ENCODE data around the gene NFE2L2. TPM values are rescaled to one million over a fixed set of nuclear protein-coding genes. Genes with fewer than 3 reads are reported as not detected.
A peak's percentile ranks its signal among the peaks of the same experiment; 100 is the strongest.
"Not testable (repeated sequence)": the region's sequence is repeated elsewhere in the genome, so short reads cannot be mapped to it uniquely, and the experiment has no call there.

Gene NFE2L2
- total RNA-seq, 2 experiments from 2014 or later, result 61.3 to 64.3 TPM

GRCh38 chr2:177246523-177247030 is 17.9 kb downstream of the NFE2L2 start:
- H3K36me3 Mint-ChIP-seq (ENCODE audit: low read depth), result peaks cover 45% of the 10 kb centered on the region
- not testable (repeated sequence) for H3K9me3 Mint-ChIP-seq (ENCODE audit: insufficient read depth); ATAC-seq; H3K27ac Mint-ChIP-seq; H3K4me3 Mint-ChIP-seq; H3K27me3 Mint-ChIP-seq (ENCODE audit: low read depth); DNase-seq
- CTCF ChIA-PET, result interaction anchor here (1.7 kb wide), 1 partner anchor 17 kb away, joined by 4 read pairs; no protein-coding TSS in a partner anchor
- peaks cover 63% of the 10 kb centered on the region for H3K4me1 Mint-ChIP-seq (ENCODE audit: low read depth)
- POLR2A ChIA-PET, result interaction anchor here (1.7 kb wide), 1 partner anchor 17 kb away, joined by 14 read pairs; the partner anchor contains the start of gene NFE2L2

DNA sequence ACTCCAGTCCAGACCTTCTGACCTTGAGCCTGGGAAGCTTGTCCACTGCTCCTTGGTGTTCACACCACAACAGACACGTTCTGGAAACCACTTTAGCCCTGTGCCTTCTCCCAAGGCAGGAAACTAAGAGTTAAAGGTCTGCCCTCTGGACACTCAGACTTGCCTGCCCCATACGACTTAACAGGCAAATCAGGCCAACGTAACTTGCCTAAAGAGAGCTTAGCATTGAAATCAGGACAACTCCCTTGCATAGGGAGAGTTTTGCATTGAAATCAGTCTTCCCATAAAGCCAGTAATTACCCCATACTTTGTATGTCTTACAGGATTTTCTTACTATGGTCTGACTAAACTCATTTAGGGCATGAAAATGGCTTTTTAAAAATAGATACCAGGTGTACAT is 18.5 kb downstream of the NFE2L2 start:
- H3K4me1 Mint-ChIP-seq (ENCODE audit: low read depth), result peaks cover 63% of the 10 kb centered on the region
- POLR2A ChIA-PET, result interaction anchor here (1.2 to 1.7 kb wide), 2 partner anchors 18 kb away, joined by 4 to 14 read pairs; partner anchors contain the start of gene NFE2L2

GRCh38 chr2:177245010-177245422 is 19.5 kb downstream of the NFE2L2 start:
- DNase-seq (no peak), ATAC-seq (no peak)
- POLR2A ChIA-PET, result interaction anchor here (1.2 to 1.7 kb wide), 2 partner anchors 17 to 19 kb away, joined by 4 to 14 read pairs; partner anchors contain the start of gene NFE2L2
- Mint-ChIP-seq H3K4me1 (ENCODE audit: low read depth) (peaks cover 62% of the 10 kb centered on the region), H3K9me3 (ENCODE audit: insufficient read depth) (no peaks in the 10 kb centered on the region), H3K27me3 (ENCODE audit: low read depth) (no peaks in the 10 kb centered on the region), H3K27ac (peak overlapping the region; percentile 46), H3K4me3 (no peak overlapping the region), H3K36me3 (ENCODE audit: low read depth) (peaks cover 37% of the 10 kb centered on the region)
- CTCF ChIA-PET, result interaction anchor here (1.7 kb wide), 1 partner anchor 18 kb away, joined by 4 read pairs; no protein-coding TSS in a partner anchor

More for the DNA sequence above, 18.5 kb downstream of the NFE2L2 start:
- ATAC-seq (no peak), DNase-seq (no peak)
- CTCF ChIA-PET, result interaction anchor here (1.7 kb wide), 1 partner anchor 18 kb away, joined by 4 read pairs; no protein-coding TSS in a partner anchor
- no peaks in the 10 kb centered on the region for H3K9me3 Mint-ChIP-seq (ENCODE audit: insufficient read depth)
- H3K4me3 Mint-ChIP-seq, result no peak overlapping the region
- peak overlapping the region; percentile 49 for H3K27ac Mint-ChIP-seq
- no peaks in the 10 kb centered on the region for H3K27me3 Mint-ChIP-seq (ENCODE audit: low read depth)
- H3K36me3 Mint-ChIP-seq (ENCODE audit: low read depth), result peaks cover 43% of the 10 kb centered on the region

- H3K27ac Mint-ChIP-seq, result no peak overlapping the region
- DNase-seq (no peak), ATAC-seq (no peak)
- peaks cover 37% of the 10 kb centered on the region for H3K36me3 Mint-ChIP-seq (ENCODE audit: low read depth)
- no peaks in the 10 kb centered on the region for H3K27me3 Mint-ChIP-seq (ENCODE audit: low read depth)
- peaks cover 67% of the 10 kb centered on the region for H3K4me1 Mint-ChIP-seq (ENCODE audit: low read depth)
- H3K9me3 Mint-ChIP-seq (ENCODE audit: insufficient read depth), result no peaks in the 10 kb centered on the region
- ChIA-PET POLR2A (interaction anchor here (1.6 to 1.7 kb wide), 3 partner anchors 19 to 32 kb away, joined by 4 to 6 read pairs (median 5); partner anchors contain the start of gene HNRNPA3), CTCF (interaction anchor here (0.8 to 1.2 kb wide), 3 partner anchors 20 to 80 kb away, joined by 3 to 5 read pairs (median 3); partner anchors contain the start of gene NFE2L2)
- no peak overlapping the region for H3K4me3 Mint-ChIP-seq
These were observed 20.2 kb downstream of the NFE2L2 start for GRCh38 chr2:177244244-177244771.

DNA sequence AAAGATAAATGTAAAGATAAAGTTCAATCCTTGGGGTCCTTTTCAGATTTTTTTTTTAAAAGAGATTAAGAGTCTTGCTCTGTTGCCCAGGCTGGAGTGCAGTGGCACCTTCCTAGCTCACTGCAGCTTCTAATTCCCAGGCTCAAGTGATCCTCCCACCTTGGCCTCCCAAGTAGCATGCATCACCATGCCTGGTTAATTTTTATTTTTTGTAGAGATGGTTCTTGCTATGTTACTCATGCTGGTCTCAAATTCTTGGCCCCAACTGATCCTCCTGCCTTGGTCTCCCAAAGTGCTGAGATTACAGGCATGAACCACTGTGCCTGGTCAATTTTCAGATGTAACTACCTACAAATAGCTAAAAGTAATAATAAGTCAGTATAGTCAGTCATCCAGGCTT is 21.1 kb downstream of the NFE2L2 start:
- no peaks in the 10 kb centered on the region for H3K27me3 Mint-ChIP-seq (ENCODE audit: low read depth)
- H3K36me3 Mint-ChIP-seq (ENCODE audit: low read depth), result peaks cover 33% of the 10 kb centered on the region
- ATAC-seq (no peak), DNase-seq (no peak)
- CTCF ChIA-PET, result interaction anchor here (0.8 to 1.2 kb wide), 3 partner anchors 21 to 79 kb away, joined by 3 to 5 read pairs (median 3); partner anchors contain the start of gene NFE2L2
- no peak overlapping the region for H3K27ac Mint-ChIP-seq
- POLR2A ChIA-PET, result interaction anchor here (1.6 to 1.7 kb wide), 3 partner anchors 18 to 31 kb away, joined by 4 to 6 read pairs (median 5); partner anchors contain the start of gene HNRNPA3
- H3K4me1 Mint-ChIP-seq (ENCODE audit: low read depth), result peaks cover 70% of the 10 kb centered on the region
- H3K9me3 Mint-ChIP-seq (ENCODE audit: insufficient read depth), result no peaks in the 10 kb centered on the region
- no peak overlapping the region for H3K4me3 Mint-ChIP-seq

- Mint-ChIP-seq H3K27ac (peak overlapping the region; percentile 10), H3K4me1 (ENCODE audit: low read depth) (peaks cover 74% of the 10 kb centered on the region), H3K27me3 (ENCODE audit: low read depth) (no peaks in the 10 kb centered on the region), H3K36me3 (ENCODE audit: low read depth) (peaks cover 35% of the 10 kb centered on the region), H3K9me3 (ENCODE audit: insufficient read depth) (no peaks in the 10 kb centered on the region), H3K4me3 (no peak overlapping the region)
- ATAC-seq (no peak), DNase-seq (no peak)
- ChIA-PET CTCF (interaction anchor here (1.2 kb wide), 1 partner anchor 22 kb away, joined by 3 read pairs; the partner anchor contains the start of gene NFE2L2), POLR2A (interaction anchor here (1.6 to 1.7 kb wide), 3 partner anchors 18 to 31 kb away, joined by 4 to 6 read pairs (median 5); partner anchors contain the start of gene HNRNPA3)
These were observed 21.5 kb downstream of the NFE2L2 start for GRCh38 chr2:177243073-177243472.

DNA sequence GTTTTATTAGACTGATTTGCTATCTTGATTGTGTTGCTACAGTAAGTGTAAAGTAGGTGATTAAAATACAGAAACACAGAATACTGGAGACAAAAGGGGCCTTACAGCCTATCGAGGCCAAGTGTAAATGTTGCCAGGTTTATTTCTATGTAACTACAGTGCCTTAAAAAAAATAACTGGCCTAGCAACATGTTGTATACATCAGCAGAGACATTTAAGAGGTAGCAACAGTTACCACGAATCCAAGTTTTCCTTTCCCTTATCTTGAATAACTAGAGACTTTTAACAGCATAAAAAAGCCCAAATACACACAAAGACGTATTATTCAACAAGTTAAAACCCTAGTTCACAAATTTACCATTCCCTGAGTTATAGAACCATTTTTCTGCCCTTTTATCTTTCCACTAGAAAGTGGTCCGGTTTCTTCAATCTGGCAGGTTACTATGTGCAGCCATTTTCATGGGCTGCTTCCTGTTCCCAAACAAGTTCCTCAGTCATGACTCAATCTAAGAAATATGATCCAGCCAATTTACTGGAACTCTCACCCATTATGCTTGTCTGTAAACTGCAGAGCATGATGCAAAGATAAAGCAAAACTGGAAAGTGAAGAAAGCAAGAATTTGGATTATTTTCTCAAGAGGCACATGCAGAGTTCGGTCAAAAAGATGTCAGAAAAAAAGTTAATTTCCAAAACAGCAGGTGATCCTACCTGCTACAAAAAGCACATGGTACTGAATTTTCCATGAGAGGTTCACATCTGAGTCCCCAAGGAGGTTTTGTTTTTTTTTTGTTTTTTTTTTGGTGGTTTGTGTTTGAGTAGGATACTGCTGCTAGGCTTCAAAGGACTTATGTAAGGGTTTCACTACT is 22.2 kb downstream of the NFE2L2 start:
- POLR2A ChIA-PET, result interaction anchor here (1.7 to 3.5 kb wide), 2 partner anchors 22 to 30 kb away, joined by 5 to 53 read pairs; partner anchors contain the start of genes HNRNPA3 and NFE2L2
- ATAC-seq (no peak), DNase-seq (no peak)
- H3K27me3 Mint-ChIP-seq (ENCODE audit: low read depth), result no peaks in the 10 kb centered on the region
- H3K36me3 Mint-ChIP-seq (ENCODE audit: low read depth), result peaks cover 41% of the 10 kb centered on the region
- peaks cover 74% of the 10 kb centered on the region for H3K4me1 Mint-ChIP-seq (ENCODE audit: low read depth)
- peak overlapping the region; percentile 10 for H3K27ac Mint-ChIP-seq
- no peaks in the 10 kb centered on the region for H3K9me3 Mint-ChIP-seq (ENCODE audit: insufficient read depth)
- CTCF ChIA-PET, result interaction anchor here (0.9 to 3.6 kb wide), 3 partner anchors 12 to 91 kb away, joined by 3 to 17 read pairs (median 3); no protein-coding TSS in a partner anchor
- H3K4me3 Mint-ChIP-seq, result no peak overlapping the region

DNA sequence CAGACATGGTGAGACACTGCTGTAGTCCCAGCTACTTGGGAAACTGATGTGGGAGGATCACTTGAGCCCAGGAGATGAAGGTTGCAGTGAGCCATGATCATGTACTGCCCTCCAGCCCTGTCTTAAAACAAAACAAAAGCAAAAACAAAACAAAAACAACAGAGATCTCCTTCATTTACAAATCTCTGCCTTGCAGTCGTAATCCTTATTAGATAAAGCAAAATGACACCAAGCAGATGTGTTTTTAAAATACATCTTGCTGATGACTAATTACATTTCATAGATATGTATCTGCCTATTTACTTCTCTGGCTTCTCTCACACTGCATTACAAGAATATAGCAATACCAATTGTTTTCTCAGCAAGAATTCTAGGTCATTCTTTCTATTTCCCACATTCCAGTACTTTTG is 22.8 kb downstream of the NFE2L2 start:
- Mint-ChIP-seq H3K36me3 (ENCODE audit: low read depth) (peaks cover 43% of the 10 kb centered on the region), H3K27me3 (ENCODE audit: low read depth) (no peaks in the 10 kb centered on the region), H3K4me3 (no peak overlapping the region), H3K9me3 (ENCODE audit: insufficient read depth) (no peaks in the 10 kb centered on the region), H3K4me1 (ENCODE audit: low read depth) (peaks cover 75% of the 10 kb centered on the region), H3K27ac (peak overlapping the region; percentile 10)
- ATAC-seq (no peak), DNase-seq (no peak)
- CTCF ChIA-PET, result interaction anchor here (0.9 to 4.6 kb wide), 5 partner anchors 11 to 91 kb away, joined by 3 to 44 read pairs (median 17); partner anchors contain the start of gene NFE2L2
- POLR2A ChIA-PET, result interaction anchor here (3.5 kb wide), 1 partner anchor 23 kb away, joined by 53 read pairs; the partner anchor contains the start of gene NFE2L2

- Mint-ChIP-seq H3K27ac (peak overlapping the region; percentile 88), H3K27me3 (ENCODE audit: low read depth) (no peaks in the 10 kb centered on the region), H3K4me3 (peak overlapping the region; percentile 25), H3K4me1 (ENCODE audit: low read depth) (peaks cover 68% of the 10 kb centered on the region), H3K36me3 (ENCODE audit: low read depth) (peaks cover 47% of the 10 kb centered on the region), H3K9me3 (ENCODE audit: insufficient read depth) (no peaks in the 10 kb centered on the region)
- CTCF ChIA-PET, result interaction anchor here (0.7 to 4.6 kb wide), 13 partner anchors 9 to 95 kb away, joined by 3 to 44 read pairs (median 5); partner anchors contain the start of gene NFE2L2
- peak; percentile 86 for ATAC-seq
- DNase-seq, result peak; percentile 64
- POLR2A ChIA-PET, result interaction anchor here (0.7 to 3.5 kb wide), 4 partner anchors 9 to 93 kb away, joined by 3 to 53 read pairs (median 4); partner anchors contain the start of gene NFE2L2
These were observed 24.4 kb downstream of the NFE2L2 start for GRCh38 chr2:177239932-177240630.

GRCh38 chr2:177239053-177239452 is 25.5 kb downstream of the NFE2L2 start:
- DNase-seq, result no peak
- no peaks in the 10 kb centered on the region for H3K9me3 Mint-ChIP-seq (ENCODE audit: insufficient read depth)
- H3K36me3 Mint-ChIP-seq (ENCODE audit: low read depth), result peaks cover 48% of the 10 kb centered on the region
- POLR2A ChIA-PET, result interaction anchor here (0.7 to 3.5 kb wide), 5 partner anchors 21 to 94 kb away, joined by 4 to 53 read pairs (median 4); partner anchors contain the start of genes HNRNPA3 and NFE2L2
- ATAC-seq, result no peak
- peak overlapping the region; percentile 29 for H3K27ac Mint-ChIP-seq
- H3K4me1 Mint-ChIP-seq (ENCODE audit: low read depth), result peaks cover 61% of the 10 kb centered on the region
- CTCF ChIA-PET, result interaction anchor here (1.3 to 4.6 kb wide), 5 partner anchors 15 to 96 kb away, joined by 5 to 44 read pairs (median 17); partner anchors contain the start of gene NFE2L2
- no peaks in the 10 kb centered on the region for H3K27me3 Mint-ChIP-seq (ENCODE audit: low read depth)
- H3K4me3 Mint-ChIP-seq, result no peak overlapping the region

All from activated CD8-positive, alpha-beta T cell treated with anti-CD3 and anti-CD28 coated beads, Interleukin-2, amount 10 ng/mL, durations not matched to agents 7 days and 5 days (primary cell).